ENCODE results near the gene OCEL1.

OCEL1 gene

DNA sequence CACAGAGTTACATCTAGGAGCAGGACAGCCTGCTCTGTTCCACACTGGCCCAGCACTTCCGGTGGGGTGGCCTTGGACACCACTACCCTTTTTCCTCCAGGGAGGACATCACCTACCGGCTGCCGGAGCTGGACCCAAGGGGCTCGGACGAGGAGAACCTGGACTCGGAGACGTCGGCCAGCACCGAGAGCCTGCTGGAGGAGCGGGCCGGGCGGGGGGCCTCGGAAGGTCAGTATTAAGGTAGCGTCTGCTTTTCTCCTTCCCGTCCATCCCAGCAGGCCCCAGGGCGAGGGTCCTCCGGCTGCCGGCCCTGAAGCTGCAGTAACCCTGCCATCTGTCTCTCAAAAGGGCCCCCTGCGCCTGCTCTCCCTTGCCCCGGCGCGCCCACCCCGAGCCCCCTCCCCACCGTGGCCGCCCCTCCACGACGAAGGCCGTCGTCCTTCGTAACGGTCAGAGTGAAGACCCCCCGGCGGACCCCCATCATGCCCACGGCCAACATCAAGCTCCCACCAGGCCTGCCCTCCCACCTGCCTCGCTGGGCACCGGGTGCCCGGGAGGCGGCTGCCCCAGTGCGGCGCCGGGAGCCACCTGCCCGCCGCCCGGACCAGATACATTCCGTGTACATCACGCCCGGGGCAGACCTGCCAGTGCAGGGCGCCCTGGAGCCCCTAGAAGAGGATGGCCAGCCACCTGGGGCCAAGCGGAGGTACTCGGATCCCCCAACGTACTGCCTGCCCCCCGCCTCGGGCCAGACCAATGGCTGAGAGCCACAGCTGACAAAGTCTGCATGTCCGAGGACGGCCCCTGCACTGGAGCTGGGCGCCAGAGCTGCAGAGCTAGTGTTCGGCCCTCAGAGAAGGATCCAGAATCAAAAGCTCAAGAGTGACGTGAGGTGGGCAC lies 14.2 kb upstream of the OCEL1 start:
- peaks cover 12 to 19% of the 10 kb centered on the region in 2 donors for H3K36me3 ChIP-seq (ENCODE audit: control insufficient read depth in 2 of 2, insufficient read depth in 2 of 2, low read length in 2 of 2)
- no peaks in the 10 kb centered on the region for H3K9me3 ChIP-seq (ENCODE audit: control insufficient read depth in 2 of 2, low read length in 2 of 2)
- no peaks in the 10 kb centered on the region for H3K27me3 ChIP-seq (ENCODE audit: control insufficient read depth in 1 of 2, insufficient read depth in 2 of 2, low read length in 2 of 2)
- no peak overlapping the region for H3K27ac ChIP-seq (ENCODE audit: low read length)
- H3K4me3 ChIP-seq (ENCODE audit: low read length in 2 of 2), result no peak overlapping the region
- H3K9ac ChIP-seq (ENCODE audit: low read length in 2 of 2), result no peak overlapping the region
- peaks cover 13% of the 10 kb centered on the region for H3K4me1 ChIP-seq (ENCODE audit: control insufficient read depth, insufficient read depth, low read length)

DNA sequence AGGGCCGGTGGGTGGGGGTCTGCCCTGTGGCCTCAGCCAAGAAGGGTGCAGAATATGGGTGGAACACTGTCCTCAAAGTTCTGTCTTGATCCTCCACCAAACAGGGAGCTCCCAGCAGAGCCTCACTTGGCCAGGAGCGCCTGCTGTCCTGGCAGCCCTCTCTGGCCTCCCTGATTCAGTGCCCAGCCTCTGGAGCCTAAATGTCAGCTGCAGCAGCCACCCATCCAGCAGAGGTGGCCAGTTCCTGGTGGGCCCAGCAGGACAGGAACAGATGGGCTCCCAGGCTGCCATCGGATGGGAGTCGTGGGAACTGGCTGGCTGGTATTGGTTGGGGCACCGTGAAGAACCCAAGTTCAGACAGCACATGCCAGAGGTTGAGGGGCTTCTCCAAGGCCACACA lies 12.7 kb upstream of the OCEL1 start:
- Histone ChIP-seq H3K27ac (ENCODE audit: low read length) (no peak overlapping the region), H3K27me3 (ENCODE audit: control insufficient read depth in 1 of 2, insufficient read depth in 2 of 2, low read length in 2 of 2) (no peaks in the 10 kb centered on the region), H3K9ac (ENCODE audit: low read length in 2 of 2) (no peak overlapping the region), H3K9me3 (ENCODE audit: control insufficient read depth in 2 of 2, low read length in 2 of 2) (no peaks in the 10 kb centered on the region), H3K36me3 (ENCODE audit: control insufficient read depth in 2 of 2, insufficient read depth in 2 of 2, low read length in 2 of 2) (peaks cover 18 to 23% of the 10 kb centered on the region in 2 donors), H3K4me3 (ENCODE audit: low read length in 2 of 2) (no peak overlapping the region), H3K4me1 (ENCODE audit: control insufficient read depth, insufficient read depth, low read length) (peaks cover 13% of the 10 kb centered on the region)

DNA sequence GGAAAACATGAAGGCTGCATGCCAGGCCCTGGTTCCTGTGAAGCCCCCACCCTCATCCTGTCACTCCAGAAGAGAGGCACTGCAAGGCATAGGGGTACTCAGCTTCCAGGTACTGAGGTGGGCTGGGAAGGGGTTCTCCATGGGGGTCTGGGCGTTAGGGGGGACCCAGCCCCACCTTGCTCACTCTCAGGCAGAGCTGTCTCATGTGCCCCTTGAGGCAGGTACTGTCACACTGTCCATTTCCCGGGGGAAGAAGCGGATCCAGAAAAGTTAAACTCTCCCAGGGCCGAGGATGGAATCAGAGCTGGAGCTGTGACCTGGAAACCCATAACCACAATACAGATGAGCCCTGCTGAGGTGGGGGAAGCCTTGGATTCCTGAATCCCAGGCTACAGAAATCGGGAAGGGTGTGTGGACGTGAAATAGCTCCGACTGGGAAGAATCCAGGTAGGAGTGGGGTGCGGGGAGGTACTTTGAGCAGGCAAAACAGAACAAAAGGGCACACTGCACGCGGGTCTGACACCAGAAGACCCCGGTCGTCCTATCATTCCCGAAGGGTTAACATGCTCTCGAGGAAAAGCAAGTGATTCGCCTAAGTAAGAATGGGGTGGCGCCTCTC lies 11.4 kb upstream of the OCEL1 start:
- Histone ChIP-seq H3K27me3 (ENCODE audit: control insufficient read depth in 1 of 2, insufficient read depth in 2 of 2, low read length in 2 of 2) (no peaks in the 10 kb centered on the region), H3K36me3 (ENCODE audit: control insufficient read depth in 2 of 2, insufficient read depth in 2 of 2, low read length in 2 of 2) (peaks cover 15 to 26% of the 10 kb centered on the region in 2 donors), H3K9me3 (ENCODE audit: control insufficient read depth in 2 of 2, low read length in 2 of 2) (no peaks in the 10 kb centered on the region), H3K27ac (ENCODE audit: low read length) (peak overlapping the region; percentile 85), H3K9ac (ENCODE audit: low read length in 2 of 2) (peak overlapping the region; percentile 45 to 87), H3K4me3 (ENCODE audit: low read length in 2 of 2) (peak overlapping the region; percentile 65 to 86), H3K4me1 (ENCODE audit: control insufficient read depth, insufficient read depth, low read length) (peaks cover 13% of the 10 kb centered on the region)

DNA sequence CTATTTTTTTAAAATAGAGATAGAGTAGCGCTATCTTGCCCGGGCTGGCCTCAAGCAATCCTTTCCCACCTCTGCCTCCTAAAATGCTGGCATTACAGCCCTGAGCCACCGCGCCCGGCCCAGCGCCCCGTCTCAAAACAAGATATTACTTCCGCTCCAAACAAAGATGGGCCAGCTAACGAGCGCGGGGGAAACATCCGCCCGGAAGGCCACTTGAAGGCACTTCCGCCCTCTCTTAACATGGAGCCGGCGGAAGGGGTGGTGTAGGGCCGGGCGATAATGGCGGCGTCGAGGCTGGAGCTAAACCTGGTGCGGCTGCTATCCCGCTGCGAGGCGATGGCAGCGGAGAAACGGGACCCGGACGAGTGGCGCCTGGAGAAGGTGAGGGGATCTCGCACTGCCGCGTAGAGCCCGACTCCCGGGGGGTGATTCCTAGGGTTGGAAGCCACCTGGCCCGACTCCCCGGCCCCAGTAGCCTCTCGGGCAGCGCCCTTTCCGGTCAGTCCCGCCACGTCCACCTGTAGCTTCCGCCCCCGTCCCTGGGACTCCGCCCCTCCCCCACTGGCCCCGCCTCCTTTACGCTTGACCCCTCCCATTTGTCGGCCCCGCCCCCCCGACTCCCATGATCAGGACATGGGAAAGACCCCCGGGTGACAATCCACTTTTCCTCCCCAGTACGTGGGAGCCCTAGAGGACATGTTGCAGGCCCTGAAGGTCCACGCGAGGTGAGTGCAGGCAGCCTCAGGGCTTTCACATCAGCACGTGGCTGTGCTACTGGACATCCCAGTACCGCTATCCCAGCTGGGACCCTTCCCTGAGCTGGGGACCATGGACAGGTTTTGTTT lies 10.7 kb upstream of the OCEL1 start, which contains the start of gene USE1:
TSS of gene USE1 (plus strand) at position 231 of the 845 bp plus-strand sequence. CDS start at position 280, 49 bp downstream.
- H3K36me3 ChIP-seq (ENCODE audit: control insufficient read depth in 2 of 2, insufficient read depth in 2 of 2, low read length in 2 of 2), result peaks cover 14 to 27% of the 10 kb centered on the region in 2 donors
- no peaks in the 10 kb centered on the region for H3K9me3 ChIP-seq (ENCODE audit: control insufficient read depth in 2 of 2, low read length in 2 of 2)
- peaks cover 13% of the 10 kb centered on the region for H3K4me1 ChIP-seq (ENCODE audit: control insufficient read depth, insufficient read depth, low read length)
- H3K27ac ChIP-seq (ENCODE audit: low read length), result peak within 1 kb of the TSS; percentile 85
- peak within 1 kb of the TSS; percentile 45 to 87 for H3K9ac ChIP-seq (ENCODE audit: low read length in 2 of 2)
- H3K4me3 ChIP-seq (ENCODE audit: low read length in 2 of 2), result peak within 1 kb of the TSS; percentile 65 to 86
- no peaks in the 10 kb centered on the region for H3K27me3 ChIP-seq (ENCODE audit: control insufficient read depth in 1 of 2, insufficient read depth in 2 of 2, low read length in 2 of 2)

DNA sequence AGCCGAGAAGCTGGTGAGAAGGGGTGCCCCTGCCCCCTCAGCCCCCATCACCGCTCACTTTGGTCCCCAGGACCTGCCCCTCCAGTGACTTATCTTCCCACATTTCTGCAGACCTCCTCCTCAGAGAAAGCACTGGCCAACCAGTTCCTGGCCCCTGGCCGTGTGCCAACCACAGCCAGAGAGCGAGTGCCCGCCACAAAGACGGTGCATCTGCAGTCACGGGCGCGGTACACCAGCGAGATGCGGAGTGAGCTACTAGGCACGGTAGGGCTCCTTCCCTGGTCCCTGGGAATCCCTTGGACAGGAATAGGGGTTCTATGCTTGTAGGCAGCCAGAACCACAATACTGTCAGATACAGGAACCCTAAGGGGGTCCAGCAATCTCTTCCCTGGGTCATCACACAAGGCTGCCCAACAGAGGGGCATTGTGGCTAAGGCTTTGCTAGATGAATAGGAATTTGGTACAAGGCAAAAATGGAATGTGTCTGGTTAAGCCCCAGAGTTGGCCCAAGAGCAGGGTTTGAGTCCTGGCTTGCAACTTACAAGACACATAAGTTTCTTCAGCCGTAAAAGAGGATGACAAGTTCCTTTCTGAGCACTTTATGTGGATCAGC lies 9.9 kb upstream of the OCEL1 start:
- H3K27ac ChIP-seq (ENCODE audit: low read length), result peak overlapping the region; percentile 85
- H3K4me1 ChIP-seq (ENCODE audit: control insufficient read depth, insufficient read depth, low read length), result peaks cover 13% of the 10 kb centered on the region
- H3K36me3 ChIP-seq (ENCODE audit: control insufficient read depth in 2 of 2, insufficient read depth in 2 of 2, low read length in 2 of 2), result peaks cover 12 to 23% of the 10 kb centered on the region in 2 donors
- no peaks in the 10 kb centered on the region for H3K9me3 ChIP-seq (ENCODE audit: control insufficient read depth in 2 of 2, low read length in 2 of 2)
- no peaks in the 10 kb centered on the region for H3K27me3 ChIP-seq (ENCODE audit: control insufficient read depth in 1 of 2, insufficient read depth in 2 of 2, low read length in 2 of 2)
- H3K9ac ChIP-seq (ENCODE audit: low read length in 2 of 2), result no peak overlapping the region
- H3K4me3 ChIP-seq (ENCODE audit: low read length in 2 of 2), result peak overlapping the region in 1 of 2 donors; percentile 86

DNA sequence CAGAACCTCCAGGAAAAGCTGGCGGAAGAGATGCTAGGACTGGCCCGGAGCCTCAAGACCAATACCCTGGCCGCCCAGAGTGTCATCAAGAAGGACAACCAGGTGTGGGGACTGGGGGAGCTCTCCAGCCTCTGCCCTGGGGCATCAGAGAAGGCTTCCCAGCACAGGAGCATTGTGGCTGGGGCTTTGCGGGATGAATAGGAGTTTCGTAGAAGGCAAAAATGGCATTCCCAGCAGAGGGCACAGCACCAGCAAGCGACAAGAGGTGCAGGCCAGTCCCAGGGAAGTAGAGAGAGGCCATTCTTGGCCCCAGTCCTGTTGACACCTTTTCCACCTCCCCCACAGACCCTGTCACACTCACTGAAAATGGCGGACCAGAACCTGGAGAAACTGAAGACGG lies 6.7 kb upstream of the OCEL1 start:
- H3K4me3 ChIP-seq (ENCODE audit: low read length in 2 of 2), result no peak overlapping the region
- H3K9me3 ChIP-seq (ENCODE audit: control insufficient read depth in 2 of 2, low read length in 2 of 2), result no peaks in the 10 kb centered on the region
- no peak overlapping the region for H3K27ac ChIP-seq (ENCODE audit: low read length)
- H3K4me1 ChIP-seq (ENCODE audit: control insufficient read depth, insufficient read depth, low read length), result peaks cover 13% of the 10 kb centered on the region
- peaks cover 9 to 17% of the 10 kb centered on the region in 2 donors for H3K36me3 ChIP-seq (ENCODE audit: control insufficient read depth in 2 of 2, insufficient read depth in 2 of 2, low read length in 2 of 2)
- no peaks in the 10 kb centered on the region for H3K27me3 ChIP-seq (ENCODE audit: control insufficient read depth in 1 of 2, insufficient read depth in 2 of 2, low read length in 2 of 2)
- H3K9ac ChIP-seq (ENCODE audit: low read length in 2 of 2), result no peak overlapping the region

DNA sequence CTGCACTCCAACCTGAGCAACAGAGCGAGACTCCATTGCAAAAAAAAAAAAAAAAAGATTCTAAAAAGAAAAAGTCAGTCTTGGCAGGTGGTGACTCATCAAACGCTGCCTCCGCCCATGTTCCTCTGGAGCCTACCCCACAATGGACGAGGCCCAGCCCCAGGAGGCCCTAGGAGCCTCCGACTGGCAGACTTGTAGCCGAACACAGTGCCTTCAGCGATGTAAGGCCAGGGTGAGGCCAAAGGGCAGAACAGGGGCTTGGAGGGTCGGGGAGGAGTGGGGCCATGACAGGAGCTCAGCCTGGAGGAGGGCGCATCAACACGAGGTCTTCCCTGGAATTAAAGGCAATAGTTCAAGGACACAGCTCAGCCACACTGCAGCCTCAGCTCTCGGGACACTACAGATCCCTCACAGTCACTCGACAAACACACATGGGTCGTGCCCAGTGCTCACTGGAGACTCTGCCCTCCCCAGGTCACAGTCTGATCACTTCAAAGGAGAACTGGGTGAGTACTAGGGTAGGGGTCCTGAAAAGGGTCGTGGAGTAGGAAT lies 5.7 kb upstream of the OCEL1 start:
- Histone ChIP-seq H3K27me3 (ENCODE audit: control insufficient read depth in 1 of 2, insufficient read depth in 2 of 2, low read length in 2 of 2) (no peaks in the 10 kb centered on the region), H3K9me3 (ENCODE audit: control insufficient read depth in 2 of 2, low read length in 2 of 2) (no peaks in the 10 kb centered on the region), H3K9ac (ENCODE audit: low read length in 2 of 2) (no peak overlapping the region), H3K4me1 (ENCODE audit: control insufficient read depth, insufficient read depth, low read length) (peaks cover 8% of the 10 kb centered on the region), H3K4me3 (ENCODE audit: low read length in 2 of 2) (no peak overlapping the region), H3K36me3 (ENCODE audit: control insufficient read depth in 2 of 2, insufficient read depth in 2 of 2, low read length in 2 of 2) (peaks cover 9 to 17% of the 10 kb centered on the region in 2 donors), H3K27ac (ENCODE audit: low read length) (no peak overlapping the region)

DNA sequence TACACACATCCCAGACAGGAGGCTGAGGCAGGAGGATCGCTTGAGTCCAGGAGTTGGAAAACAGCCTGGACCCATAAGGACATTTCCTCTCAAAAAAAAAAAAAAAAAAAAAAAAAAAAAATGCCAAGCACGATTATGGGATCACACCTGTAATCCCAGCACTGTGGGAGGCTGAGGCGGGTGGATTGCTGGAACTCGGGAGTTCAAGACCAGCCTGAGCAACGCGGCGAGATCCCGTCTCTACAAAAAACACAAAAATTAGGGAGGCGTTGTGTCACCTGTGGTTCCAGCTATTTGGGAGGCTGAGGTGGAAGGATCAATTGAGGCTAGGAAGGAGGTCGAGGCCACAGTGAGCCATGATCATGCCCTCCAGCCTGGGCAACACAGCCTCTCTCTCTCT lies 973 bp upstream of the OCEL1 start:
- Histone ChIP-seq H3K36me3 (ENCODE audit: control insufficient read depth in 2 of 2, insufficient read depth in 2 of 2, low read length in 2 of 2) (peaks cover 0 to 5% of the 10 kb centered on the region in 2 donors), H3K4me1 (ENCODE audit: control insufficient read depth, insufficient read depth, low read length) (peaks cover 13% of the 10 kb centered on the region), H3K27me3 (ENCODE audit: control insufficient read depth in 1 of 2, insufficient read depth in 2 of 2, low read length in 2 of 2) (no peaks in the 10 kb centered on the region), H3K27ac (ENCODE audit: low read length) (no peak overlapping the region), H3K9ac (ENCODE audit: low read length in 2 of 2) (no peak overlapping the region), H3K9me3 (ENCODE audit: control insufficient read depth in 2 of 2, low read length in 2 of 2) (no peaks in the 10 kb centered on the region), H3K4me3 (ENCODE audit: low read length in 2 of 2) (no peak overlapping the region)

DNA sequence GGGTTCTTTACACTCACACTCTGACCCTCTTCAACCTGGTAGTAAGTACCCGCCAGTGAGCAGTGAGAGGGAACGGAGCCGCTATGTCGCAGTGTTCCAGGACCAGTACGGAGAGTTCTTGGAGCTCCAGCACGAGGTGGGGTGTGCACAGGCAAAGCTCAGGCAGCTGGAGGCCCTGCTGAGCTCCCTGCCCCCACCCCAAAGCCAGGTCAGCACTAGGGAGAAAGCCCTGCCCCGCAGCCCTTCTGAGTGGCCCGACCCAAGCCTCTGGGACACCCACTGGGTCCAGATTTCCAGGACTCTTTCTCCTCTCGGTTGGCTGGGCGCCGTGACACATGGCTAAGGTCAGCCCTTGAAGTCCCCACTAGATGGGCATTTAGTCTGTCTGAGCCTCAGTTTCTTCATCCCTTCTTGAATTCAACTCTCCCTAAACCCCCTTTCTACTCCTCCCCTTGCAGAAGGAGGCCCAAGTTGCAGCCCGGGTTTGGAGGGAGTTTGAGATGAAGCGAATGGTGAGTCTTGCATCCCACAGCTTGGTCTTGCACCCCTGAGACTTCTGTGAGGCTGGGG lies 1.9 kb downstream of the OCEL1 start:
- Histone ChIP-seq H3K4me3 (ENCODE audit: low read length in 2 of 2) (no peak overlapping the region), H3K4me1 (ENCODE audit: control insufficient read depth, insufficient read depth, low read length) (peaks cover 15% of the 10 kb centered on the region), H3K9me3 (ENCODE audit: control insufficient read depth in 2 of 2, low read length in 2 of 2) (no peaks in the 10 kb centered on the region), H3K36me3 (ENCODE audit: control insufficient read depth in 2 of 2, insufficient read depth in 2 of 2, low read length in 2 of 2) (peaks cover 8 to 13% of the 10 kb centered on the region in 2 donors), H3K27me3 (ENCODE audit: control insufficient read depth in 1 of 2, insufficient read depth in 2 of 2, low read length in 2 of 2) (no peaks in the 10 kb centered on the region), H3K27ac (ENCODE audit: low read length) (no peak overlapping the region), H3K9ac (ENCODE audit: low read length in 2 of 2) (no peak overlapping the region)
